Liver (tissue), 9 donors: ENCODE results near the gene SPON2. TPM values are rescaled to one million over a fixed set of nuclear protein-coding genes. Genes with fewer than 3 reads are reported as not detected.

ENCODE experiments used
- DNase-seq: peaks from one replicate; pipeline ENCODE4 v3.0.0-alpha.2; 2017; ENCODE audit warnings: low spot score
- H3K27ac ChIP-seq, 2 donors: one replicate each; pipeline ENCODE4 v1.7.0; 2013; ENCODE audit warnings: inconsistent platforms in 2 of 2, low read length in 2 of 2, control low read depth in 1 of 2, low read depth in 1 of 2, mild to moderate bottlenecking in 1 of 2
- H3K27me3 ChIP-seq, 4 donors: one replicate each; pipeline versions ENCODE4 v1.6.1 to v1.7.0; 2013; ENCODE audit warnings: low read length in 3 of 4, inconsistent platforms in 1 of 4, mild to moderate bottlenecking in 1 of 4, moderate library complexity in 1 of 4; ENCODE audit not compliant: control insufficient read depth in 4 of 4, insufficient read depth in 4 of 4
- H3K36me3 ChIP-seq, 4 donors: one replicate each; pipeline versions ENCODE4 v1.6.1 to v1.7.0; 2013; ENCODE audit warnings: low read length in 3 of 4, mild to moderate bottlenecking in 3 of 4, low read depth in 1 of 4, moderate library complexity in 1 of 4; ENCODE audit not compliant: control insufficient read depth in 4 of 4, insufficient read depth in 3 of 4
- H3K4me1 ChIP-seq, 4 donors: one replicate each; pipeline versions ENCODE4 v1.6.1 to v1.7.0; 2013; ENCODE audit warnings: low read length in 3 of 4, mild to moderate bottlenecking in 3 of 4, moderate library complexity in 1 of 4; ENCODE audit not compliant: control insufficient read depth in 4 of 4, insufficient read depth in 4 of 4
- H3K4me3 ChIP-seq, 3 donors: one replicate each; pipeline versions ENCODE4 v1.6.1 to v1.7.0; 2013; ENCODE audit warnings: low read length in 3 of 3, control low read depth in 1 of 3, low read depth in 1 of 3, mild to moderate bottlenecking in 1 of 3
- H3K9ac ChIP-seq, 2 donors: one replicate each; pipeline ENCODE4 v1.7.0; 2013; ENCODE audit warnings: low read length in 2 of 2, mild to moderate bottlenecking in 2 of 2, moderate library complexity in 2 of 2, control low read depth in 1 of 2, low read depth in 1 of 2
- H3K9me3 ChIP-seq, 4 donors: one replicate each; pipeline versions ENCODE4 v1.6.1 to v1.7.0; 2013; ENCODE audit warnings: low read length in 3 of 4; ENCODE audit not compliant: control insufficient read depth in 4 of 4
- CTCF ChIP-seq: fragments of 150-350 bp; IDR thresholded peaks from 2 replicates; pipeline ENCODE4 v1.5.1; 2017; ENCODE audit warnings: improper control_type of control experiment, low read depth, low read length; ENCODE audit not compliant: missing input control
- EGR1 ChIP-seq, 2 donors: IDR thresholded peaks; 2 replicates each; pipeline ENCODE4 v1.6.1; 2016 to 2018; ENCODE audit warnings: antibody characterized with exemption in 2 of 2, low read depth in 2 of 2
- FOXA1 ChIP-seq: IDR thresholded peaks from 2 replicates; pipeline ENCODE4 v1.6.1; 2016; ENCODE audit warnings: antibody characterized with exemption
- FOXA2 ChIP-seq: IDR thresholded peaks from 2 replicates; pipeline ENCODE4 v1.6.1; 2016; ENCODE audit warnings: antibody characterized with exemption
- GABPA ChIP-seq, 2 donors: IDR thresholded peaks in 1 of 2; conservative IDR thresholded peaks in 1 of 2; 2 replicates each; pipeline ENCODE4 v1.6.1; 2016; ENCODE audit warnings: antibody characterized with exemption in 2 of 2, mild to moderate bottlenecking in 1 of 2, moderate library complexity in 1 of 2
- HNF4A ChIP-seq, 2 donors: conservative IDR thresholded peaks; 2 replicates each; pipeline ENCODE4 v1.6.1; 2016; ENCODE audit warnings: antibody characterized with exemption in 2 of 2, mild to moderate bottlenecking in 2 of 2
- HNF4G ChIP-seq: IDR thresholded peaks from 2 replicates; pipeline ENCODE4 v1.6.1; 2016; ENCODE audit warnings: antibody characterized with exemption
- JUND ChIP-seq, 2 donors: IDR thresholded peaks; 2 replicates each; pipeline ENCODE4 v1.6.1; 2016; ENCODE audit warnings: antibody characterized with exemption in 2 of 2
- NR2F2 ChIP-seq: IDR thresholded peaks from 2 replicates; pipeline ENCODE4 v1.6.1; 2016; ENCODE audit warnings: antibody characterized with exemption
- RAD21 ChIP-seq, 2 donors: IDR thresholded peaks; 2 replicates each; pipeline ENCODE4 v1.6.1; 2016; ENCODE audit warnings: antibody characterized with exemption in 2 of 2, mild to moderate bottlenecking in 2 of 2
- REST ChIP-seq: IDR thresholded peaks from 2 replicates; pipeline ENCODE4 v1.6.1; 2016; ENCODE audit warnings: antibody characterized with exemption, mild to moderate bottlenecking
- RXRA ChIP-seq, 2 donors: IDR thresholded peaks; 2 replicates each; pipeline ENCODE4 v1.6.1; 2017 to 2018; ENCODE audit warnings: antibody characterized with exemption in 2 of 2, mild to moderate bottlenecking in 1 of 2
- SP1 ChIP-seq: IDR thresholded peaks from 2 replicates; pipeline ENCODE4 v1.6.1; 2018; ENCODE audit warnings: antibody characterized with exemption, mild to moderate bottlenecking
- TAF1 ChIP-seq: conservative IDR thresholded peaks from 2 replicates; pipeline ENCODE4 v1.6.1; 2016; ENCODE audit warnings: antibody characterized with exemption, mild to moderate bottlenecking
- YY1 ChIP-seq: IDR thresholded peaks from 2 replicates; pipeline ENCODE4 v1.6.1; 2016; ENCODE audit warnings: antibody characterized with exemption, mild to moderate bottlenecking
- WGBS: extraction: QIAGEN DNeasy Blood & Tissue Kit; methylation state at CpG from one replicate; pipeline ENCODE4 v1.1.7; 2013; 5-methylcytosine and 5-hydroxymethylcytosine counted together
- polyA plus RNA-seq, 2 donors: library from polyadenylated mRNA; stranded (reverse) in 1 of 2; unstranded in 1 of 2; fragments of 200-250 nt in 1 of 2; fragments of >200 nt in 1 of 2; fragmentation: Nextera tagmentation in 1 of 2; extraction: Ambion mirVana in 1 of 2; gene quantifications; one replicate each; pipeline versions ENCODE4 v1.2.1 to v1.2.3, GENCODE V29; 2013 to 2015
- total RNA-seq, 2 donors: library from RNA; depleted of rRNA; stranded (reverse); fragments of >200 nt; gene quantifications; one replicate each; pipeline ENCODE4 v1.2.3, GENCODE V29; 2014
- TF ChIP-seq, protein P1 (sequence below): IDR thresholded peaks from 2 replicates; pipeline ENCODE4 v1.6.1; 2016; ENCODE audit warnings: antibody characterized with exemption
- TF ChIP-seq, protein P2 (sequence below): IDR thresholded peaks from 2 replicates; pipeline ENCODE4 v1.6.1; 2016; ENCODE audit warnings: antibody characterized with exemption
- TF ChIP-seq, protein P3 (sequence below): IDR thresholded peaks from 2 replicates; pipeline ENCODE4 v1.6.1; 2016; ENCODE audit warnings: antibody characterized with exemption
- donor health status: healthy.
- donor health status: healthy.
- donor health status: healthy.
- donor health status: healthy.
- donor health status: healthy.

SPON2 gene
- total and polyA plus RNA-seq, 4 donors = 35.7 to 80.3 (median 72.3) TPM

GRCh38 chr4:1172971-1173757, 781 bp upstream of the SPON2 start:
- Histone ChIP-seq H3K27ac (peak overlapping the region; percentile 98 to 99), H3K4me1 (peaks cover 13 to 70% (median 35%) of the 10 kb centered on the region in 4 donors), H3K27me3 (no peaks in the 10 kb centered on the region), H3K9ac (peak overlapping the region; percentile 10 to 80), H3K4me3 (peak overlapping the region in 2 of 3 donors; percentile 32 to 75), H3K36me3 (peaks cover under 1 to 6% (median 6%) of the 10 kb centered on the region in 4 donors), H3K9me3 (no peaks in the 10 kb centered on the region)
- WGBS = 21% methylated on average over 20 of the region's 20 CpGs
- TF ChIP-seq HNF4G = no peak
- peak; percentile 58 for TF ChIP-seq YY1
- TF ChIP-seq, protein P1, sequence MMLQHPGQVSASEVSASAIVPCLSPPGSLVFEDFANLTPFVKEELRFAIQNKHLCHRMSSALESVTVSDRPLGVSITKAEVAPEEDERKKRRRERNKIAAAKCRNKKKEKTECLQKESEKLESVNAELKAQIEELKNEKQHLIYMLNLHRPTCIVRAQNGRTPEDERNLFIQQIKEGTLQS = no peak
- TF ChIP-seq, protein P2, sequence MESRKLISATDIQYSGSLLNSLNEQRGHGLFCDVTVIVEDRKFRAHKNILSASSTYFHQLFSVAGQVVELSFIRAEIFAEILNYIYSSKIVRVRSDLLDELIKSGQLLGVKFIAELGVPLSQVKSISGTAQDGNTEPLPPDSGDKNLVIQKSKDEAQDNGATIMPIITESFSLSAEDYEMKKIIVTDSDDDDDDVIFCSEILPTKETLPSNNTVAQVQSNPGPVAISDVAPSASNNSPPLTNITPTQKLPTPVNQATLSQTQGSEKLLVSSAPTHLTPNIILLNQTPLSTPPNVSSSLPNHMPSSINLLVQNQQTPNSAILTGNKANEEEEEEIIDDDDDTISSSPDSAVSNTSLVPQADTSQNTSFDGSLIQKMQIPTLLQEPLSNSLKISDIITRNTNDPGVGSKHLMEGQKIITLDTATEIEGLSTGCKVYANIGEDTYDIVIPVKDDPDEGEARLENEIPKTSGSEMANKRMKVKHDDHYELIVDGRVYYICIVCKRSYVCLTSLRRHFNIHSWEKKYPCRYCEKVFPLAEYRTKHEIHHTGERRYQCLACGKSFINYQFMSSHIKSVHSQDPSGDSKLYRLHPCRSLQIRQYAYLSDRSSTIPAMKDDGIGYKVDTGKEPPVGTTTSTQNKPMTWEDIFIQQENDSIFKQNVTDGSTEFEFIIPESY = no peak
- no peak for TF ChIP-seq CTCF
- peak; percentile 72 for TF ChIP-seq REST
- TF ChIP-seq HNF4A (conservative IDR thresholded peaks at IDR 0.05) = peak; percentile 35 to 75
- peak in 1 of 2 donors; percentile 62 for TF ChIP-seq RXRA (IDR thresholded peaks at IDR 0.05)
- TF ChIP-seq RAD21 (IDR thresholded peaks at IDR 0.05) = peak; percentile 36 to 37
- TF ChIP-seq EGR1 (IDR thresholded peaks at IDR 0.05; ENCODE audit: low read depth in 2 of 2) = peak in 1 of 2 donors; percentile 48
- peak in 1 of 2 donors; percentile 32 for TF ChIP-seq GABPA (IDR thresholded peaks at IDR 0.05 in 1 of 2, conservative IDR thresholded peaks at IDR 0.05 in 1 of 2)
- TF ChIP-seq TAF1 = no peak
- TF ChIP-seq FOXA1 = no peak
- TF ChIP-seq JUND (IDR thresholded peaks at IDR 0.05) = peak in 1 of 2 donors; percentile 59
- peak; percentile 78 for TF ChIP-seq SP1
- no peak for TF ChIP-seq NR2F2
- TF ChIP-seq, protein P3, sequence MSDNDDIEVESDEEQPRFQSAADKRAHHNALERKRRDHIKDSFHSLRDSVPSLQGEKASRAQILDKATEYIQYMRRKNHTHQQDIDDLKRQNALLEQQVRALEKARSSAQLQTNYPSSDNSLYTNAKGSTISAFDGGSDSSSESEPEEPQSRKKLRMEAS = no peak
- peak; percentile 29 for TF ChIP-seq FOXA2
- no peak for DNase-seq
